GM19452 (cell line): Measurements from ENCODE around the gene CDYL.

Experiments
- ATAC-seq: cut with Tn5 transposase; IDR thresholded peaks from one replicate; pipeline ENCODE4 v1.9.1; 2021; ENCODE audit not compliant: unreplicated experiment

CDYL gene

GRCh38 chr6:4904461-4905025, 128.3 kb downstream of the CDYL start:
- ATAC-seq, result no peak

- ATAC-seq, result no peak
Observed at GRCh38 chr6:4905826-4906225, 129.6 kb downstream of the CDYL start.

- peak; percentile 53 for ATAC-seq
Observed at GRCh38 chr6:4906293-4907276, 130.4 kb downstream of the CDYL start.

GRCh38 chr6:4907602-4908001, 131.4 kb downstream of the CDYL start:
- ATAC-seq, result no peak

- no peak for ATAC-seq
Observed at GRCh38 chr6:4908062-4908461, 131.9 kb downstream of the CDYL start.

- no peak for ATAC-seq
Observed at GRCh38 chr6:4909063-4909706, 133.0 kb downstream of the CDYL start.

GRCh38 chr6:4910037-4910760, 134.0 kb downstream of the CDYL start:
- ATAC-seq, result no peak

GRCh38 chr6:4912559-4912958, 136.4 kb downstream of the CDYL start:
- no peak for ATAC-seq

GRCh38 chr6:4913705-4914419, 137.7 kb downstream of the CDYL start:
- ATAC-seq, result no peak

GRCh38 chr6:4914420-4915159, 138.4 kb downstream of the CDYL start:
- ATAC-seq, result no peak

GRCh38 chr6:4916954-4917561, 140.9 kb downstream of the CDYL start:
- no peak for ATAC-seq

GRCh38 chr6:4920914-4921410, 144.8 kb downstream of the CDYL start:
- no peak for ATAC-seq

- ATAC-seq, result no peak
Observed at GRCh38 chr6:4922488-4923037, 146.4 kb downstream of the CDYL start.

- no peak for ATAC-seq
Observed at GRCh38 chr6:4923081-4923480, 146.9 kb downstream of the CDYL start.

GRCh38 chr6:4924661-4925271, 148.6 kb downstream of the CDYL start:
- no peak for ATAC-seq

- no peak for ATAC-seq
Observed at GRCh38 chr6:4925580-4925979, 149.4 kb downstream of the CDYL start.

GRCh38 chr6:4928426-4928825, 152.2 kb downstream of the CDYL start:
- no peak for ATAC-seq

- no peak for ATAC-seq
Observed at GRCh38 chr6:4929097-4929718, 153.0 kb downstream of the CDYL start.
